Fibroblast of skin of scalp (primary cell): ENCODE measurements around the gene CCSAP.

Experiments
- DNase-seq: peaks from one replicate; pipeline ENCODE4 v3.0.0-alpha.2; 2013

Gene CCSAP

DNA sequence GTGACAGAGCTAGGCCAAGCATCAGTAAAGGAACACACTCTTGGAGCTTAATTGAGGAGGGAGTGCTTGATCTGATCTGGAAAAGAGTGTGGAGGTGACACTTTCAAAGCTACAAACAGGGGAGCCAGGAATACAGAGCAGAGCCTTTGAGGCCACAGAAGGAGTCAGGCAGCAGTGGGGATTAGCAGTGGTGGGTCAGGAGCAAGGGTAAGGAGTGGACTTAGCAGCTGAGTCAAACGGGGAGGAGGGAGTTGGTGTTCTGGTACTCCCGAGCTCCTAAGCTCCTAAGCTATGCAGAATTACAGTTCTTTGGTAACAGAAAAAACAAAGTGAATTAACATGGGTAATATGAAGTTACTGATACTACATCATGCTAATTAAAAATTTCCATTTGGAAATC is 57.4 kb downstream of the CCSAP start:
- DNase-seq, result no peak

DNA sequence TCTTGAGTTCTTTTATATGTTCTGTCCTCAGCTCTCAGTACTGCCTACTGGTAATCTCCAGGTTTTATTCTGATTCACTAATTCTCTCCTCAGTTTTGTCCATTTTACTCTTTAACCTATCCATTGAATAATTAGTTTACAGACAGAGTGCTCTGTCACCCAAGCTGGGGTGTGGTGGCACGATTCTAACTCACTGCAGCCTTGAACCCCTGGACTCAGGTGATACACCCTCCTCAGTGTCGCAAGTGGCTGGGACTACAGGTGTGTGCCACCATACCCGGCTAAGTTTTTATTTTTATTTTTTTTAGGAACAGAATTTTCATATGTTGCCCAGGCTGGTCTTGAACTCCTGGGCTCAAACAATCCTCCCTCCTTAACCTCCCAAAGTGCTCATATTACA is 58.0 kb downstream of the CCSAP start:
- no peak for DNase-seq

DNA sequence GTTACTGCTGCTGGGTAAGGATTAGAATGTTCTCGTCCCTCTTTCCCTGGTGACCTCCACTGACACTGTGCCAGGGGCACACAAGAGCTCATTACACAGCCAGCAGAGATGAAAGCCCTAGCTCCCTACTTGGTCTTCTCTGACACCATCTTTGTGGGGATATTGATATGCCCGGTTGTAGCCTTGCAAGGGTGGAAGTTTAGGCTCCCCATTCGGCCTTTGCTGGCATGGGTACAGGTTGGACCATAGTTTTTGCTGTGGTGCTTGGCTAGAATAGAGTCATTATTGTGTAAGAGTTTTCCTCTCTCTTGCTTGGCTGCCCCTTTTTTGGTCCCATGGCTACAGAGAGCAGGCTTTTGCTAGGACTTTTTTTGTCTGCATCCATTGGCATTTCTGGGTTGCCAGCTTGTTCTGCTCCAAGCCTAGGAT is 59.6 kb downstream of the CCSAP start:
- no peak for DNase-seq

DNA sequence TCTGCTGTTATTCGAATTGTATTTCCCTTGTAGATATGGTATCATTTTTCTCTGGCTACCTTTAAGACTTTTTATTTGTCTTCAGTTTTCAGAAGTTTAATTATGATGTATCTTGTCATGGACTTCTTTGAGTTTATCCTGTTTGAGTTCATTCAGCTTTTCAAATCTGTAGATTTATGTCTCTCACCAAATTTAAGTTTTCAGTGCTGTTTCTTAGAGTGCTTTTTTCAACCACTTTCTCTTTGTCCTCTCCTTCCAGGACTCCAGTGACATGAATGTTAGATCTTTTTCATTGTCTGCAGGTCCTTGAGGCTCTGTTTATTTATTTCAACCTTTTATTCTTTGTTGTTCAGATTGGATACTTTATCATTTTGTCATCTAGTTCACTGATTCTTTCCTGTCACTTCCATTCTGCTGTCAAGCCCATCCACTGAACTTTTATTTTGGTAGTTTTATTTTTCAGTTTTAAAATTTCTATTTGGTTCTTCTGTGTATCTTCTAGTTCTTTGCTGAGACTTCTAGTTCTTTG is 60.5 kb downstream of the CCSAP start:
- no peak for DNase-seq

DNA sequence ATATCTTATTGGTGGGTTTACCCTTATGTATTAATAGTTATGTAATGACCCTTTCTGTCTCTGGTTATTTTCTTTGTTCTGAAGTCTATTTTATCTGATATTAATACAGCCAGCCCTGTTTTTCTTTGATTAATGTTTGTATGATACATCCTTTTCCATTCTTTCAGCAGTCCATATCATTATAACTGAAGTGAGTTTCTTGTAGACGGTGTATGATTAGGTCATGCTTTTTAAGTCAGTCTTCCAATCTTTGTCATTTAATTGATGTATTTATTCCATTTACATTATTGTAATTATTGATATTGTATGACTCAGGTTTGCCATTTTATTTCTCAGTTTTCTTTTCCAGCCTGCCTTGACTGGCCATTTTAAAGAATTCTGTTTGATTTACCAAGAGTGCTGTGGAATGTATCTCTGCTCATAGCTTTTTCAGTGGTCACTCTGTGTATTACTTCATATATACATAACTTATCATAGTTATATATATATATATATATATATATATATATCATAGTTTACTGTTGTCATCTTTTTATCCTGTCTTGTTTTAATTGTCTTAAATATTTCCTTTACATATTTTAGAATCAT is 61.4 kb downstream of the CCSAP start:
- peak; percentile 23 for DNase-seq

DNA sequence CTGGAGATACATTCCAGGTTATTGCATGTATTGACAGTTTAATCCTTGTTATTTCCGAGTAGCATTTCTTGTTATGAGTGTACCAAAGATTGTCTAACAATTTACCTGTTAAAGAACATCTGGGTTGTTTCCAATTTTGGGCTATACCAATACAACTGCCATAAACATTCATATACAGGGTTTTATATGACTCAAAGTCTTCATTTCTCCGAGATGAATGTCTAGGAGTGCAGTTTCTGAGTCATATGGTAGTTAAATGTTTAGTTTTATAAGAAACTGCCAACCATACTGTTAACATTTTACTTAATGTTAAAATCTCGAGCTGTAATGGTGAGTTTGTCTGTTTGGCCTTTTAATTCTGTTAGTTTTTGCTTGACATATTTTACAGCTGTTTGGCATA is 61.9 kb downstream of the CCSAP start:
- DNase-seq, result no peak

DNA sequence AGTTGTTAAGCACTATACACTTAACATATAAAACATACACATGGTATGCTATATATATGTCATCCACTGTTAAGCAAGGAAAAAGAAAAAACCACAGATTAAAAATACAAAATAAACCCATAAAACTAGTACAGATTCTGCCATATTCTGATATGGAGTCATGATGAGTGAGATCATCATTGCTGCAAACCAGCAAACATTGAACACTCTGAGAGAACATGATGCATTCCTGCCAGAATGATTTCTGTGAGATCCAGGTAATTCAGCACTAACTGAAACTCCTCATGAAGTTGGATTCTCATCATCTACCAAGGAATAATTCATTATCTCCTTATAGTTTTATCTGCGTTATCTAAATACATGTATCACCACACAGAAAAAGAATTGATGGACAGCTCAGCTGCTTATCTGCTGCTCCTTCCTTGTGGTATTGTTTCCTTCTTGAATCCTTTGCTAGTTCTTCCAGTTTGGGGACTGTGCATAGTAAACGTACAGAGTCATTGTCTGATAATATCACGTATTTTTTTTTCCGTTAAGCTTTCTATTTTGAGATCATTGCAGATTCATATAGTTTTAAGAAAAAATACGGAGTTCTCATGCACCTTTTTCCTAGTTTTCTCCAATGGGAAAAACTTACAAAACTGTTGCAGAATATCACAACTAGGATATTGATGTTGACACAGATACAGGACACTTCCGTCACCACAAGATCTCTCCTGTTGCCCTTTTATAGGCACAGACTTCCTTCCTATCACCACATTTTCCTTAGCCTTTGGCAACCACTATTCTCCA is 62.6 kb downstream of the CCSAP start:
- DNase-seq, result no peak

DNA sequence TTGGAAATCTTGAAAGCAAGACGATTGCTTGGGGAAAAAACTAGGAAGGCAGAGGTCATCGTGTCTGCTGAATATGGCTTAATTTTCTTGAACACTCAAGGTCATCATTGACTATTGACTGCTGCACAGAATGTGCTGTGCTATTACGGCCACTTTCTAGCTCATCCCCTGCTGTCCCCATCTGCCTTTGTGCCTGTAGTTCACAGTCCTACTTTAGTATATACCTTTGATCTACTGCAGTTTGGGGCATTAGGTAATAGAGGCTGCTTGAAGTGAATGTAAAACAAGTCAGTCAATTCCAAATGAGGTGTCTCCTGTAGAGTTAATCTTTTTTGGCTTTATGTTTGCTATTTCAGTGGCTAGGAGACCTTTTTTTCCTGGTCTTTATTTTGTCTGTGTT is 63.6 kb downstream of the CCSAP start:
- no peak for DNase-seq

DNA sequence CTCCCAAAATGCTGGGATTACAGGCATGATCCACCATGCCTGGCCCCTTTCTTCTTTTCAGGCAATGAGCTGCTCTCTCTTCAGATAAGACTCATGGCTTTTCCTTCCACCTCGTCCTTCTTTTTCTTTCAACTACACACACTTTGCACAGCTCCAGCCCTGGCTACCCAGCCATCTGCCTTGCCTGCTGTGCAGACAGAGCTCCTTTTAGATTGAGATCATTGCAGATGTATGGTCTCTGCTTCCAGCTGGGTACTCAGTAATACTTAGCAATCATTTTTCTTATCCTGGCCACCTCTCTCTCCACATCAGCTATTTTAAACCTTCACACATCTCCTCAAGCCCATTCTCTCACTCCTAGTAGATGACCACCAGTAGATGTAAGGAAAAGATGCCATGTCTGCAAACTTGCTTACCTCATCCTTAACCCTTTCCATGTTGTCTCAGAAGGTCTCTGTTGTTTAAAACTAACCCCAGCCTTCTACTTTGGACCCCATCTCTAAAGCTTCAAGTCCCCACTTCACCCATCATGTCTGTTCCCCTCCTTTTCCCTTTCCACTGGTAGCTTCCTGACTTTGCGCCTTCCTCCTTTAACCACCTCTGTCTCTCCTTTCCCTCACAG is 64.6 kb downstream of the CCSAP start:
- no peak for DNase-seq

DNA sequence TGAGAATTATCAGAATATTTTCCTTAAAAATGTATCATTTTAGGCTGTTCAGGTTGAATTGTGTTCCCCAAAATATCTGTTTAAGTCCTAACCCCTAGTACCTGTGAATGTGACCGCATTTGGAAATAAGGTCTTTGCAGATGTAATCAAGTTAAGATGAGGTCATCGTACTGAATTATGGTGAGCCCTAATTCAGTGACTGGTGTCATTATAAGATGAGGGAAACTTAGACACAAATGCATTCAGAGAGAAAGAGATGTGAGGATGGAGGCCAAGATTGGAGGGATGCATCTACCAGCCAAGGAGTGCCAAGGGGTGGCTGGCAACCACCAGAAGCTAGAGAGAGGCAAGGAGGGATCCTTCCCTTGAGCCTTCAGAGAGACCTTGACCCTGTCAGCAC is 67.8 kb downstream of the CCSAP start:
- no peak for DNase-seq

DNA sequence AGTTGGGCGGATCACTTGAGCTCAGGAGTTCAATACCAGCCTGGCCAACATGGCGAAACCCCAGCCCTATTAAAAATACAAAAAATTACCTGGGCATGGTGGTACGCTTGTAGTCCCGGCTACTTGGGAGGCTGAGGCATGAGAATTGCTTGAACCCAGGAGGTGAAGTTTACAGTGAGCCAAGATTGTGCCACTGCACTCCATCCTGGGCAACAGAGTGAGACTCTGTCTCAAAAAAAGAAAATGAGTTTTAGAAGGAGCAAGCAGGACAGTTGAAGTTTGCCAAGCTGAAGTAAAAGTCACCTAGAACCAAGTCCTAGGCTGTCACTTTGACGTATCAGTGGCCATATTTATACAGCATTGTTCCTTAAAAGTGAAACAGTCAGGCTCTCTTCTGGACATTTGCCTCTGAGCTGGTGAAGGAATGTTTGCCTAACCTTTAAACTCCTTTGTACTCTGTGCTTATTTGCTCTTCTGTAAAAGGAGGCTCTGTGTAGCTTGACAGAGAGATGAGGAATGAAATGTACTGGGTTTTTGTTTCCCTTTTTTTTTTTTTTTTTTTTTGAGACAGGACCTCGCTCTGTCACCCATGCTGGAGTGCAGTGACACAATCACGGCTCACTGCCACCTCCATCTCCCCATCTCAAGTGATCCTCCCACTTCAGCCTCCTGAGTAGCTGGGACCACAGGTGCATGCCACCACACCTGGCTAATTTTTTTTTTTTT is 69.2 kb downstream of the CCSAP start:
- DNase-seq, result no peak

DNA sequence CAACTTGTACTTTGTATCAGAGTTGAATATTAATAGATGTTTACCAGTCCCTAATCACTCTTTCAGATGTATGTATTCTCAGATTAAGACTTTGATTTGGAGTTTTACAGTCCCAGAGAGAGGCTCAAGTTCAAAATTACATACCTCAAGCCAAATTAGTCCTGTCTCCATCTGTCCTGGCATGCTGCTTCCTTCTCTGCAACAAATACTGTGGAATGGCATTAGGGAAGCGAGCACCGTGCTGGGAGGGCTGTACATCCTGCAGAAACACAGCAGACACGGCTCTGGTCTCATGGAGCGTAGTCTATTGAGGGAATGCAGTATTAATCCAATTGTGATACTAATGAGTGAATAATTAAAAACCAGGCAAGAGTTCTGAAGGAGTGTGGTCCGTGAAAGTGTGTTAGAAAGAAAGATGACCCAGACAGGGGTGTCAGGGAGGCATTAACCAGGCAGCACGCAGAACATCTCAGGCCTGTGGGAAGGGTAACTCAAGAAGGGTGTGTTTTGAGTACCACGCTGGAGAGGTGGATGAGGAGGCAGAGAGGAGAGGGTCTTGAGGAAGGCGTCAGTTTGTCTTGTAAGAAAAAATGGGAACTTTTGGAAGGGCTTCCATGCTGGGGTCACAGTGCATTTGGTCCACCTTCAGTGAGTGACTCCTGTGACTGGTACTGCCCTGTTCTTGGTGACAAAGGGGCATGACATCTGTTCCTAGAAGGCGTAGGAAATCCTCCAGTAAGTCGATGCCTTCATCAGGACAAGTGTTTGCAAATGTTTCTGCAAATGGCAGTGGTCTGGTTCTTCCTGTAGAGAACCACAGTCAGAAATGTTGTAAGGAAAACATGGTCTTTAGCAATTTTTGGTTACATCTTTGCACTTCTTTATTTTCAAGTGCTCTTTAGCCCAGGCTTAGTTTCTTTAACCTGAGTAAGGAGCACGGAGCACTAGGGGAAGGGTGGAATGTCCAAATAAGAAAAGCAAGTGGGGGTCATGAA is 70.4 kb downstream of the CCSAP start:
- DNase-seq, result no peak

DNA sequence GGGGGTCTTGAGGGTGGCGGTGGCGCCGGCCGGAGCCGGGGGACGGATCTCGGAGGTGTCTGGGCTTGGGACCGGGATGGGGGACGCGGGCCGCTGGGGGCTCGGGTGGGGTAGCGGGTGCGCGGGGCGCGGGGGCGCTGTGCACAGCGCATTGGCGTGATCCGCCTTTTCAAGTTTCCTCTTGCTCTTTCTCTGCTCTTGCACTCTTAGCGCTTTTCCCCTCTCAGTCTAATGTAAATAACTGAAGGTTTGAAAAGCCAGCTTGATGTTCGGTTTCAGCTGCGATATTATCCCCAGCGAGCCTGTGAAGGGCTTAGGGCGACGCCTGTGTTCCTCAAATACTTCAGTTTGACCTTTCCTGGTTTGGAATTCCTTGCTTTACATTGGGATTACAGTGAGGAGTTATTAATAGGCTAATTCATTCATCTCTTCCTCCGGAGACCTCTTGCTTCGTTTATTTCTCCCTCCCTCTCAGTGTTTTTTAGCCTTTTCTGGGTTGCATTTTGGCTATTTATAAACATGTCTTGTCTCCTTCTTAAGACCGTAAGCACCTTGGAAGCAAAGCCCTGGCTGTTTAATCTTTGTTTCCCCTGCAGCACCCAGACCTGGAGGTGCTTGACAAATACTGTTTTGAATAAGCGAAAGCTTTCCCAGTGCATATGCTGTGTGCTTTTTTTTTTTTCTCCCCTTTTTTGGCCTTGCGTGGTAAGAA is 71.2 kb downstream of the CCSAP start:
- DNase-seq, result peak; percentile 32
